Thyroid gland (tissue), 4 donors: Measurements from ENCODE around the gene RRP12. TPM values are rescaled to one million over a fixed set of nuclear protein-coding genes. Genes with fewer than 3 reads are reported as not detected.

Experiments used
- DNase-seq, 2 donors: peaks; one replicate each; pipeline ENCODE4 v3.0.0-alpha.2; 2019
- H3K27ac ChIP-seq, 3 donors: fragments of 200-600 bp; sonication (generic); 1 replicate in 2 of 3; 2 replicates in 1 of 3; pipeline ENCODE4 v1.5.1; 2016 to 2019; ENCODE audit warnings: mild to moderate bottlenecking in 1 of 3, moderate library complexity in 1 of 3
- H3K27me3 ChIP-seq: fragments of 200-600 bp; sonication (generic); one replicate; pipeline ENCODE4 v1.5.1; 2019
- H3K36me3 ChIP-seq, 2 donors: fragments of 200-600 bp; sonication (generic); one replicate each; pipeline ENCODE4 v1.5.1; 2016 to 2019
- H3K4me1 ChIP-seq, 2 donors: fragments of 200-600 bp; sonication (generic); one replicate each; pipeline ENCODE4 v1.5.1; 2017 to 2019
- H3K4me3 ChIP-seq, 3 donors: fragments of 200-600 bp; sonication (generic); replicated peaks in 1 of 3; 1 replicate in 2 of 3; 2 replicates in 1 of 3; pipeline ENCODE4 v1.5.1; 2016; ENCODE audit warnings: mild to moderate bottlenecking in 1 of 3
- H3K9me3 ChIP-seq: fragments of 200-600 bp; sonication (generic); one replicate; pipeline ENCODE4 v1.5.1; 2017
- POLR2A ChIP-seq, 2 donors: fragments of 450-650 bp; IDR thresholded peaks; one replicate each; pipeline ENCODE4 v1.6.1; 2017; ENCODE audit warnings: antibody characterized with exemption in 2 of 2, mild to moderate bottlenecking in 2 of 2, moderate library complexity in 1 of 2
- WGBS, 2 donors: methylation state at CpG; one replicate each; pipeline ENCODE4 v1.1.5; 2017; 5-methylcytosine and 5-hydroxymethylcytosine counted together
- intact Hi-C: fragments of 100-400 bp; cut with DNase I; formaldehyde crosslinking; loops from one replicate; pipeline ENCODE4 v1.15.1; 2023
- total RNA-seq, 4 donors: library from RNA; depleted of rRNA; stranded (reverse); fragments of >200 nt; gene quantifications; one replicate each; pipeline ENCODE4 v1.2.3, GENCODE V29; 2016
- TF ChIP-seq, protein P1 (sequence below), 6 experiments: fragments of 200-600 bp in 3 of 6; fragments of 450-650 bp in 3 of 6; sonication (generic) in 3 of 6; IDR thresholded peaks; one replicate each; pipeline ENCODE4 v1.5.1; 2016 to 2019; ENCODE audit warnings: antibody characterized with exemption in 6 of 6, mild to moderate bottlenecking in 2 of 6, inconsistent platforms in 1 of 6, moderate library complexity in 1 of 6

RRP12 gene
- total RNA-seq, 4 donors from 2014 or later: 8.3 to 27.4 (median 15.0) TPM

DNA sequence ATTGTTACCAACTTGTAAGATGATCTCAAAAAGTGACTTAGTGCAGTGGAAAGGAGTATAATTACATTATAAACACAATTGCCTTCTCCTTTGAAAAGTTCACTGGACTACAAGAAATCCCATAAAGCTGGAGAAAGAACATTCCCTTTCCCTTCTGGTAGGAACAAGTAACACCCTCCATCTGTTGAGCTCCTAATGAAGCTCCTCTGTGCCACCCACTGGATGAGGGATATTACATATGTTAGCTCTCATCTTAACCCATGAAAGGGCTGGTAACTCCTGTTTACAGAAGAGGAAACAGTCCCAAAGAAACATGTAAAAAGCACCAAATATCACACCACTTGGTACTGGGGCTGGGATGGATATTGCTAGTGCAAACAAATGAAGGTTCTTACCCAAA lies 32.9 kb upstream of the RRP12 start:
- Histone ChIP-seq H3K9me3 (no peaks in the 10 kb centered on the region), H3K27ac (no peak overlapping the region), H3K4me1 (no peaks in the 10 kb centered on the region), H3K36me3 (peaks cover 47 to 56% of the 10 kb centered on the region in 2 donors), H3K27me3 (no peaks in the 10 kb centered on the region), H3K4me3 (no peak overlapping the region)
- intact Hi-C loops: no loop called here
- no peak for DNase-seq
- TF ChIP-seq, protein P1, sequence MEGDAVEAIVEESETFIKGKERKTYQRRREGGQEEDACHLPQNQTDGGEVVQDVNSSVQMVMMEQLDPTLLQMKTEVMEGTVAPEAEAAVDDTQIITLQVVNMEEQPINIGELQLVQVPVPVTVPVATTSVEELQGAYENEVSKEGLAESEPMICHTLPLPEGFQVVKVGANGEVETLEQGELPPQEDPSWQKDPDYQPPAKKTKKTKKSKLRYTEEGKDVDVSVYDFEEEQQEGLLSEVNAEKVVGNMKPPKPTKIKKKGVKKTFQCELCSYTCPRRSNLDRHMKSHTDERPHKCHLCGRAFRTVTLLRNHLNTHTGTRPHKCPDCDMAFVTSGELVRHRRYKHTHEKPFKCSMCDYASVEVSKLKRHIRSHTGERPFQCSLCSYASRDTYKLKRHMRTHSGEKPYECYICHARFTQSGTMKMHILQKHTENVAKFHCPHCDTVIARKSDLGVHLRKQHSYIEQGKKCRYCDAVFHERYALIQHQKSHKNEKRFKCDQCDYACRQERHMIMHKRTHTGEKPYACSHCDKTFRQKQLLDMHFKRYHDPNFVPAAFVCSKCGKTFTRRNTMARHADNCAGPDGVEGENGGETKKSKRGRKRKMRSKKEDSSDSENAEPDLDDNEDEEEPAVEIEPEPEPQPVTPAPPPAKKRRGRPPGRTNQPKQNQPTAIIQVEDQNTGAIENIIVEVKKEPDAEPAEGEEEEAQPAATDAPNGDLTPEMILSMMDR (IDR thresholded peaks at IDR 0.05): no peak
- no peak for TF ChIP-seq POLR2A (IDR thresholded peaks at IDR 0.05)

DNA sequence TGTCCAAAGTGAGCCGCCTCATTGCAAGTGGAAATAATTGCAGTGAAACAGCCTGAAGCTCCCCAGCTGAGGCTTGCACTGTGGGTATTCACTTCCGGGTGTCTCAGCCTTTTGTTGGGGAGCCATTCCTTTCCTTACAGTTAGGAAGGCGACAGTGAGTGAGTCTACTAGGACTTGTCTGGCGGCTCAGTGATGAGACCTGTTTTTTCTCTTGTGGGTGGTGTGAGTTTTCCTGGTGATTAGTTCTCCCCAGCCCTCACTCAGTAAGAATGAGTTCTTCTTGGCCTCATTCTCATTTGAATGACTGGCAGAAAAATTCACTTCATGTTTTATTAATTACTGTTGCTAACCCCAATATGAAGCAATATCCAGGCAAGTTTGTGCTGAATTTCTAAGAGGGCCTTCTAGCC lies 27.4 kb upstream of the RRP12 start:
- Histone ChIP-seq H3K4me3 (no peak overlapping the region), H3K27me3 (no peaks in the 10 kb centered on the region), H3K36me3 (peaks cover 18 to 19% of the 10 kb centered on the region in 2 donors), H3K4me1 (peaks cover 11 to 17% of the 10 kb centered on the region in 2 donors), H3K9me3 (no peaks in the 10 kb centered on the region), H3K27ac (no peak overlapping the region)
- no peak for DNase-seq
- TF ChIP-seq, protein P1 (IDR thresholded peaks at IDR 0.05): no peak
- TF ChIP-seq POLR2A (IDR thresholded peaks at IDR 0.05): no peak
- intact Hi-C loops: no loop called here
- 62 to 77% methylated on average over 4 of the region's 4 CpGs for WGBS, 2 donors

DNA sequence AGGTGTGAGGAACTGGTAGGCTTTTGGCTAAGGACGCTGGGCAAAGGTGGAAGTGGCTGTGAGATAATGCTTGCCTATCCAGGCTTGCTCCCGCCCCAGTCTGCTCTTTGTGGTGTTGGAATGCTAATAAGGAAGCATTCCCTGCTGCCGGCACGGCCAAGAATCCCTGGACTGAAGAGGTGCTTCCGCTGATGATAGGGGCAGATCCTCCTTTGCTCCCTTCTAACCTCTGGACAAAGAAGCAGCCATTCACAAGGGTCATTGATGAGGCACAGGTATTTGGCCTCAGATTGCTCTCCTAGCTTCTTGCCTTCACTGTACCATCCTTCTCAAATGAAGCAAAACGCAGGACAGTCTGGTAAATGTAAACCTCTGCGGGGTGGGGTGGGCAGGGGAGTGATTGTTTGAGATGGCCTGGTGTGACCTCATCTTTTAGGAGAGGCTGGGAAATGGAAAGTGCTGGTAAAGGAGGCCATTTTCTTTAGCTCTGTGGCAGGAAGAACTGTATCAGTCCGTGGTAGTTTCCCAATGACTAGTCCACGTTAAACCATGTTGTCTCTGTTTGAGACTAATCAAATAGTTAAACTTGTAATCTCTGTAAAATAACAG lies 26.5 kb upstream of the RRP12 start:
- H3K27me3 ChIP-seq: no peaks in the 10 kb centered on the region
- no peaks in the 10 kb centered on the region for H3K9me3 ChIP-seq
- peak overlapping the region in 1 of 3 donors; percentile 50 for H3K4me3 ChIP-seq
- peaks cover 16 to 18% of the 10 kb centered on the region in 2 donors for H3K36me3 ChIP-seq
- WGBS, 2 donors: 22 to 27% methylated on average over 6 to 9 of the region's 9 CpGs
- H3K27ac ChIP-seq: peak overlapping the region in 2 of 3 donors; percentile 5 to 85
- intact Hi-C loops: no loop called here
- no peak for TF ChIP-seq POLR2A (IDR thresholded peaks at IDR 0.05)
- TF ChIP-seq, protein P1 (IDR thresholded peaks at IDR 0.05): no peak
- H3K4me1 ChIP-seq: peaks cover 16 to 23% of the 10 kb centered on the region in 2 donors
- DNase-seq: peak; percentile 19 to 41

DNA sequence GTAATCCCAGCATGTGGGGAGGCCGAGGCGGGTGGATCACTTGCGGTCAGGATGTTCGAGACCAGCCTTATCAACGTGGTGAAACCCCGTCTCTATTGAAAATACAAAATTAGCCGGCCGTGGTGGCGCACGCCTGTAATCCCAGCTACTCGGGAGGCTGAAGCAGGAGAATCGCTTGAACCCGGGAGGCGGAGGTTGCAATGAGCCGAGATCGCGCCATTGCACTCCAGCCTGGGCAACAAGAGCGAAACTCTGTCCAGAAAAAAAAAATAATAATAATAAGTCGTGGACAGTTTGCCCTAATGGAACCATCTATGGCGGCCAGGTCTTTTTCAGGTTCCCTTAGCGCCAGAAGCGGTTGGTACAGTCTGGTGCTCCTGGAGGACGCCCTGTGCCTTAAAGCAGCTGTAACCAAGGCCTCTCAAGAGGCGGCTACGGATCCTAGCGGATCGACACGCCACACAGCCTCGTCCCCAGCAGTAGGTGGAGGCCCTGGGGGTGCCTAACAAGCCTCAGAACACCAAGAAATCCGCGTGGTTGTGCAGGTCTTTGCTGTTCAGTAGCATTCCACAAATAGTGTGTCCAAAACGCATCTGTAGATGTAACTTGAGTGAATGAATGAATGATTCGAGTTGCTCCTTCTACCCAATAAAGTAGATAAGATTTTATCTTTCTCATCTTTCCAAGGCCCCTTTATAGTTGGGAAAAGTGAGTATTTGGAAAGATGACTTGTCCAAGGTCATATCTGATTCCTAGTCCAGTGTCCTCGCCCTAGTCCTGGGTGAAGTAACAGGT lies 25.8 kb upstream of the RRP12 start:
- Histone ChIP-seq H3K27me3 (no peaks in the 10 kb centered on the region), H3K9me3 (no peaks in the 10 kb centered on the region), H3K36me3 (peaks cover 14 to 16% of the 10 kb centered on the region in 2 donors), H3K4me3 (peak overlapping the region; percentile 50 to 77 (median 77)), H3K27ac (peak overlapping the region; percentile 78 to 88 (median 85)), H3K4me1 (peaks cover 16 to 23% of the 10 kb centered on the region in 2 donors)
- WGBS, 2 donors: 15 to 19% methylated on average over 18 to 31 of the region's 34 CpGs
- intact Hi-C loops: no loop called here
- DNase-seq: peak; percentile 60 to 62
- TF ChIP-seq POLR2A (IDR thresholded peaks at IDR 0.05): no peak
- TF ChIP-seq, protein P1 (IDR thresholded peaks at IDR 0.05): no peak
